Transverse colon (tissue), 4 donors: ENCODE measurements around the gene KCTD5. TPM values are rescaled to one million over a fixed set of nuclear protein-coding genes. Genes with fewer than 3 reads are reported as not detected.
"Not testable (repeated sequence)": the region's sequence is repeated elsewhere in the genome, so short reads cannot be mapped to it uniquely, and the experiment has no call there.

Experiments
- DNase-seq: peaks from one replicate; pipeline ENCODE4 v3.0.0-alpha.2; 2019
- H3K27ac ChIP-seq, 4 donors: fragments of 200-600 bp; sonication (generic); 2 replicates each; pipeline ENCODE4 v1.5.1; 2016 to 2018; ENCODE audit warnings: inconsistent platforms in 4 of 4
- H3K27me3 ChIP-seq: fragments of 200-600 bp; sonication (generic); 2 replicates; pipeline ENCODE4 v1.5.1; 2017; ENCODE audit warnings: inconsistent platforms
- H3K36me3 ChIP-seq, 4 donors: fragments of 200-600 bp; sonication (generic); 2 replicates each; pipeline ENCODE4 v1.5.1; 2017 to 2019; ENCODE audit warnings: inconsistent platforms in 4 of 4
- H3K4me1 ChIP-seq, 4 donors: fragments of 200-600 bp; sonication (generic); 2 replicates each; pipeline ENCODE4 v1.5.1; 2017 to 2020; ENCODE audit warnings: inconsistent platforms in 4 of 4
- H3K4me3 ChIP-seq, 4 donors: fragments of 200-600 bp; sonication (generic); 1 replicate in 1 of 4; 2 replicates in 3 of 4; pipeline versions ENCODE4 v1.5.1 to v1.6.1; 2017 to 2019; ENCODE audit warnings: inconsistent platforms in 4 of 4
- H3K9me3 ChIP-seq, 2 donors: fragments of 200-600 bp; sonication (generic); 2 replicates each; pipeline ENCODE4 v1.5.1; 2017 to 2019; ENCODE audit warnings: inconsistent platforms in 2 of 2
- CTCF ChIP-seq, 5 experiments: fragments of 200-600 bp in 3 of 5; fragments of 450-650 bp in 2 of 5; sonication (generic) in 3 of 5; IDR thresholded peaks; 1 replicate in 2 of 5; 2 replicates in 3 of 5; pipeline ENCODE4 v1.5.1; 2016 to 2017; ENCODE audit warnings: antibody characterized with exemption in 5 of 5, inconsistent platforms in 3 of 5, mild to moderate bottlenecking in 2 of 5, moderate library complexity in 1 of 5
- EP300 ChIP-seq: sonication (generic); formaldehyde crosslinking; IDR thresholded peaks from one replicate; pipeline ENCODE4 v1.6.1; 2017; ENCODE audit warnings: antibody characterized with exemption, low read depth
- POLR2A ChIP-seq: fragments of 450-650 bp; IDR thresholded peaks from one replicate; pipeline ENCODE4 v1.6.1; 2016; ENCODE audit warnings: antibody characterized with exemption, mild to moderate bottlenecking, moderate library complexity
- POLR2AphosphoS5 ChIP-seq, 3 donors: sonication (generic); formaldehyde crosslinking; IDR thresholded peaks; one replicate each; pipeline ENCODE4 v1.6.1; 2016; ENCODE audit warnings: antibody characterized with exemption in 3 of 3
- WGBS, 2 donors: methylation state at CpG; one replicate each; pipeline ENCODE4 v1.1.5; 2018; ENCODE audit warnings: low coverage in 1 of 2; 5-methylcytosine and 5-hydroxymethylcytosine counted together
- in situ Hi-C, 4 donors: fragments of 200-750 bp; cut with MboI; loops; one replicate each; pipeline versions ENCODE4 v1.15.0 to v1.15.1; 2017; ENCODE audit warnings: low sequenced_read_pairs in 3 of 4, low pct_ligation_motif_present in 1 of 4, low pct_unique_long_range_greater_than_20kb in 1 of 4
- intact Hi-C: fragments of 100-400 bp; cut with DNase I; formaldehyde crosslinking; loops from one replicate; pipeline ENCODE4 v1.15.1; 2023; ENCODE audit warnings: low total_unique reads
- total RNA-seq, 4 donors: library from RNA; depleted of rRNA; stranded (reverse); fragments of >200 nt; gene quantifications; one replicate each; pipeline ENCODE4 v1.1.0, GENCODE V29; 2016

The KCTD5 gene
- total RNA-seq, 4 donors from 2014 or later, result 44.2 to 107 (median 60.3) TPM

- H3K36me3 ChIP-seq, result peaks cover 0 to 10% (median 4%) of the 10 kb centered on the region in 4 donors
- H3K4me1 ChIP-seq, result peaks cover 11 to 44% (median 28%) of the 10 kb centered on the region in 4 donors
- TF ChIP-seq CTCF (IDR thresholded peaks at IDR 0.05), result peak in 3 of 5 experiments; percentile 9 to 29 (median 24)
- DNase-seq, intact Hi-C loops, H3K27ac ChIP-seq, H3K9me3 ChIP-seq, in situ Hi-C loops, H3K4me3 ChIP-seq, H3K27me3 ChIP-seq: not testable (repeated sequence)
- WGBS, 2 donors, result 83 to 93% methylated on average over 2 to 6 of the region's 10 CpGs
Measured at GRCh38 chr16:2671193-2671592, 11.1 kb upstream of the KCTD5 start.

GRCh38 chr16:2671741-2672140, 10.6 kb upstream of the KCTD5 start:
- intact Hi-C loops, result no loop called here
- in situ Hi-C loops, result no loop called here
- Histone ChIP-seq H3K9me3 (no peaks in the 10 kb centered on the region), H3K27ac (peak overlapping the region in 2 of 4 donors; percentile 92 to 98), H3K27me3 (no peaks in the 10 kb centered on the region), H3K4me1 (peaks cover 11 to 44% (median 28%) of the 10 kb centered on the region in 4 donors), H3K36me3 (peaks cover 0 to 10% (median 4%) of the 10 kb centered on the region in 4 donors), H3K4me3 (peak overlapping the region in 3 of 4 donors; percentile 47 to 80 (median 65))
- no peak for TF ChIP-seq POLR2A
- TF ChIP-seq CTCF (IDR thresholded peaks at IDR 0.05), result no peak
- no peak for TF ChIP-seq EP300
- TF ChIP-seq POLR2AphosphoS5 (IDR thresholded peaks at IDR 0.05), result no peak
- 87 to 94% methylated on average over 9 to 13 of the region's 13 CpGs for WGBS, 2 donors
- no peak for DNase-seq

- H3K9me3 ChIP-seq, result no peaks in the 10 kb centered on the region
- peak overlapping the region; percentile 47 to 80 (median 68) for H3K4me3 ChIP-seq
- peaks cover 11 to 44% (median 28%) of the 10 kb centered on the region in 4 donors for H3K4me1 ChIP-seq
- peak; percentile 97 for DNase-seq
- H3K36me3 ChIP-seq, result peaks cover 0 to 10% (median 4%) of the 10 kb centered on the region in 4 donors
- TF ChIP-seq EP300 (no peak), POLR2AphosphoS5 (IDR thresholded peaks at IDR 0.05) (peak; percentile 70 to 82 (median 81)), POLR2A (peak; percentile 45)
- 0% methylated on average over 18 of the region's 107 CpGs; no CpG with 5 or more reads in 1 of the 2 donors for WGBS, 2 donors
- intact Hi-C loops (no loop called here), in situ Hi-C loops (no loop called here)
- peak overlapping the region; percentile 87 to 98 (median 94) for H3K27ac ChIP-seq
- no peaks in the 10 kb centered on the region for H3K27me3 ChIP-seq
Measured at GRCh38 chr16:2673066-2673999, 9.0 kb upstream of the KCTD5 start.

- Histone ChIP-seq H3K36me3 (no peaks in the 10 kb centered on the region), H3K27me3 (no peaks in the 10 kb centered on the region), H3K4me3 (no peak overlapping the region), H3K9me3 (no peaks in the 10 kb centered on the region), H3K27ac (peak overlapping the region; percentile 87 to 98 (median 94)), H3K4me1 (peaks cover 7 to 40% (median 25%) of the 10 kb centered on the region in 4 donors)
- TF ChIP-seq POLR2AphosphoS5 (IDR thresholded peaks at IDR 0.05), result no peak
- TF ChIP-seq POLR2A, result no peak
- TF ChIP-seq CTCF (IDR thresholded peaks at IDR 0.05), result no peak
- 84% methylated on average over 7 of the region's 7 CpGs; no CpG with 5 or more reads in 1 of the 2 donors for WGBS, 2 donors
- in situ Hi-C loops (no loop called here), intact Hi-C loops (loop anchor here (2.0 kb wide), 1 partner anchor 348 kb away; the partner anchor contains the start of gene HCFC1R1)
- DNase-seq, result no peak
Measured at GRCh38 chr16:2675021-2675420, 7.3 kb upstream of the KCTD5 start.
